Lower lobe of right lung (tissue), 2 donors: ENCODE data around the gene ZNF311. TPM values are rescaled to one million over a fixed set of nuclear protein-coding genes. Genes with fewer than 3 reads are reported as not detected.

Experiments
- ATAC-seq, 2 donors: fragments of 200-7000 bp; cut with Tn5 transposase; one replicate each; pipeline ENCODE4 v1.9.1; 2020 to 2022; ENCODE audit warnings: mild to moderate bottlenecking in 2 of 2, moderate library complexity in 2 of 2
- DNase-seq: peaks from one replicate; pipeline ENCODE4 v3.0.0-alpha.2; 2020
- H3K27ac ChIP-seq: fragments of 200-600 bp; one replicate; pipeline ENCODE4 v1.8.0; 2022
- H3K27me3 ChIP-seq: fragments of 200-600 bp; one replicate; pipeline ENCODE4 v1.8.0; 2022; ENCODE audit warnings: low read depth
- H3K36me3 ChIP-seq: fragments of 200-600 bp; one replicate; pipeline ENCODE4 v1.8.0; 2022; ENCODE audit warnings: mild to moderate bottlenecking
- H3K4me1 ChIP-seq: fragments of 200-600 bp; one replicate; pipeline ENCODE4 v1.8.0; 2022
- H3K4me3 ChIP-seq: fragments of 200-600 bp; one replicate; pipeline ENCODE4 v1.8.0; 2022; ENCODE audit warnings: mild to moderate bottlenecking
- H3K9me3 ChIP-seq: fragments of 200-600 bp; one replicate; pipeline ENCODE4 v1.8.0; 2022
- intact Hi-C: fragments of 100-400 bp; cut with DNase I; formaldehyde crosslinking; loops from one replicate; pipeline ENCODE4 v1.11.0; 2022
- total RNA-seq: library from RNA; stranded (reverse); fragmentation: NEBNext Ultra II Directional; extraction: Animal tissue kit (Norgen Biotek cat#: 25700); gene quantifications from one replicate; pipeline ENCODE4 v1.2.1, GENCODE V29; 2021
- TF ChIP-seq, protein P1 (sequence below): fragments of 200-600 bp; IDR thresholded peaks from one replicate; pipeline ENCODE4 v1.8.0; 2022; ENCODE audit warnings: antibody characterized with exemption, mild to moderate bottlenecking
- donor health status: DM: no; HTN: yes; CAD: no; lungs with severe emphysema.

The ZNF311 gene
- total RNA-seq, 1 donor from 2014 or later: 1.6 TPM

DNA sequence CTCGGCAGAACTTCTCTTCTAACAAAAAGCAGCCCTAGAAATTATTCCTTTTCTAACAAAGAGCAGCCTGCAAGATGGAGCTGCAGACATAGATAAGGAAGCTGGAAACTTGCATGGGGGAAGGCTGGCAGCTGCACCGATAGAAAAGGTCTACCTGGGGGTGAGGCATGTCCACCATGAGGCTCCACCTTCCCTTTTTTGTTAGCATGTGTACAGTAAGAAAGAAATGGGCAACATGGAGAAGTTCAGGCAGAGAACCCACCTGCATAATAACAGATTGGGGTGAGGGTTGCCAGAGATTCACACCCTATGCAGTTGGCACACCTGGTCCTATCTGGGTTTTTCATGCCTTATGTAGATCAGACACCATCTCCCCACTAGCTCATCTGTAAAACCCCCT, 25.4 kb downstream of the ZNF311 start:
- Histone ChIP-seq H3K27ac (no peak overlapping the region), H3K9me3 (no peaks in the 10 kb centered on the region), H3K4me3 (no peak overlapping the region), H3K27me3 (peaks cover 13% of the 10 kb centered on the region), H3K4me1 (peaks cover 17% of the 10 kb centered on the region), H3K36me3 (no peaks in the 10 kb centered on the region)
- ATAC-seq (no peak), DNase-seq (no peak)
- TF ChIP-seq, protein P1, sequence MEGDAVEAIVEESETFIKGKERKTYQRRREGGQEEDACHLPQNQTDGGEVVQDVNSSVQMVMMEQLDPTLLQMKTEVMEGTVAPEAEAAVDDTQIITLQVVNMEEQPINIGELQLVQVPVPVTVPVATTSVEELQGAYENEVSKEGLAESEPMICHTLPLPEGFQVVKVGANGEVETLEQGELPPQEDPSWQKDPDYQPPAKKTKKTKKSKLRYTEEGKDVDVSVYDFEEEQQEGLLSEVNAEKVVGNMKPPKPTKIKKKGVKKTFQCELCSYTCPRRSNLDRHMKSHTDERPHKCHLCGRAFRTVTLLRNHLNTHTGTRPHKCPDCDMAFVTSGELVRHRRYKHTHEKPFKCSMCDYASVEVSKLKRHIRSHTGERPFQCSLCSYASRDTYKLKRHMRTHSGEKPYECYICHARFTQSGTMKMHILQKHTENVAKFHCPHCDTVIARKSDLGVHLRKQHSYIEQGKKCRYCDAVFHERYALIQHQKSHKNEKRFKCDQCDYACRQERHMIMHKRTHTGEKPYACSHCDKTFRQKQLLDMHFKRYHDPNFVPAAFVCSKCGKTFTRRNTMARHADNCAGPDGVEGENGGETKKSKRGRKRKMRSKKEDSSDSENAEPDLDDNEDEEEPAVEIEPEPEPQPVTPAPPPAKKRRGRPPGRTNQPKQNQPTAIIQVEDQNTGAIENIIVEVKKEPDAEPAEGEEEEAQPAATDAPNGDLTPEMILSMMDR: no peak
- intact Hi-C loops: no loop called here

DNA sequence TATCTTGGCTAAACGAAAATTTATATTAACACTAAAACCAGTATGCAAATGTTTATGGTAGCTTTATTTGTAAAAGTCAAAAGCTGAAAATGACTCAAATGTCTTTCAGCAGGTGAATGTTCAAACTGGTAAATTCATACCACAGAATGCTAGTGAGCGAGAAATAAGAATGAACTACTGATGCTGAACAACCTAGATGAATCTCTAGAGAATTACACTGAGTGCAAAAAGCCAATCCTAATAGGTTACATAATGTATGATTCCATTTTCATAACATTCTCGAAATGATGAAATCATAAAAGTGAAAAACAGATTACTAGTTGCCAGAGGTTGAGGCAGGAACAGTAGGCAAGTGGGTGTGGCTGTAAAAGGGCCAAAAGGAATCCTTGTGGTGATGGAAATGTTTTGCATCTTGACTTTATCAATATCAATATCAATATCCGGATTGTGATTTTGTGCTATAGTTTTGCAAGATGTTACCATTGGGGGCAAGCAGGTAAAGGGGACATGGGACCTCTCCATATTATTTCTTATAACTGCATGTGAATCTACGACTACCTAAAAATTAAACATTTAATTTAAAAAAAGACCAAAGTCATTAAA, 26.1 kb downstream of the ZNF311 start:
- Histone ChIP-seq H3K9me3 (no peaks in the 10 kb centered on the region), H3K4me1 (peaks cover 17% of the 10 kb centered on the region), H3K27ac (no peak overlapping the region), H3K4me3 (no peak overlapping the region), H3K36me3 (no peaks in the 10 kb centered on the region), H3K27me3 (peaks cover 13% of the 10 kb centered on the region)
- intact Hi-C loops: no loop called here
- no peak for ATAC-seq
- TF ChIP-seq, protein P1: no peak
- no peak for DNase-seq

DNA sequence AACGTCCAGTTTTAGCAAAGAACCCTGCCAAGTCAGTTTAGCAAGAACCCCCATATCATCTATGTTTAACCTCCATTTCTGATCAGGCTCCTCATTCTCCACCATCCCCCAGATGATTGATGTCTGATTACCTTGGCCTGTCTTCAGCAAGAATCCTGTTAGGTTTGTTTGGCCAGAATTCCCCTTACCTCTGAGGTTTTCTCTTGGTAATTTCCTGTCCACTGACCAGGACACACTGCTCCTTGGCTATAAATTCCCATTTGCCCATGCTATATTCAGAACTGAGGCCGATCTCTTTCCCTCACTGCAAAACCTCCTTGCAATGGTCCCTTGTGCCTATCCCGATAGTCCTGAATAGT, 27.0 kb downstream of the ZNF311 start:
- Histone ChIP-seq H3K27ac (no peak overlapping the region), H3K9me3 (no peaks in the 10 kb centered on the region), H3K27me3 (peaks cover 13% of the 10 kb centered on the region), H3K4me3 (no peak overlapping the region), H3K36me3 (no peaks in the 10 kb centered on the region), H3K4me1 (peaks cover 14% of the 10 kb centered on the region)
- intact Hi-C loops: no loop called here
- TF ChIP-seq, protein P1: no peak
- ATAC-seq: no peak
- no peak for DNase-seq

DNA sequence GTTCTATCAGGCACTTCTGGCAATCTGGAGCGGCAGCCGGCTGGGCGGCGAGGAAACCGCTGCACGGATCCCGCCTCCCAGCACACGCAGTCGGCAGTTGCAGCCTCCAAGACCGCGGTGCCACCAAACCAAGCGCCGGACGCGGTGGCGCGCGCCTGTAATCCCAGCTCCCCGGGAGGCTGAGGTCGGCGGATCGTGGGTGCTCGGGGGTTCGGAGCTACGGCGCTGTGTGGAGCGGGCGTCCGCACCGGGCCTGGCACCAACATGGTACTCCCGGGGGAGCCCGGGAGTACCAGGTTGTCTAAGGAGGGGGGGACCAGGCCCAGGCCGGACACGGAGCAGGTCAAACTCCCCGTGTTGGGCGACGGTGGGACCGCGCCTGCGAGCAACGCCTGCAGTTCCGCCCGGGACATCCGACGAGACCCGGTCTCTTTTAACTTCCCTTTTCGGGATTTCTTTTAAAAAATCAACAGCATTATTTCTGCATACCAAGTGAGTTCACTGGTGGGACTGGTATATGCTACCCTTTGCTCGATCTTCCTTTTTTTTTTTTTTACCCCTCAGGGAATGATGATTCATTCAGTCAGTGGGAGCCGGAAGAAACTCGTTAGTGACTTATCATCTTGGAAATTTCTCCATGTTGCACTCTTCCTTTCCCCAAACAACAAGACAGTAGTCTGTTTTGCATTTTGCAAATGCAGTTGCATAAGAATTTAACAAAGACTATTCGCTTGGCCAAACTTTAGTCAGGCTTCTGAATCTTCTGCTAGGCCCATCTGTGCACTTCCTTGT, 27.6 kb downstream of the ZNF311 start:
- H3K4me3 ChIP-seq: peak overlapping the region; percentile 39
- intact Hi-C loops: no loop called here
- no peak overlapping the region for H3K27ac ChIP-seq
- H3K4me1 ChIP-seq: peaks cover 9% of the 10 kb centered on the region
- no peaks in the 10 kb centered on the region for H3K36me3 ChIP-seq
- TF ChIP-seq, protein P1: no peak
- peaks cover 13% of the 10 kb centered on the region for H3K27me3 ChIP-seq
- ATAC-seq (no peak), DNase-seq (peak; percentile 61)
- H3K9me3 ChIP-seq: no peaks in the 10 kb centered on the region

DNA sequence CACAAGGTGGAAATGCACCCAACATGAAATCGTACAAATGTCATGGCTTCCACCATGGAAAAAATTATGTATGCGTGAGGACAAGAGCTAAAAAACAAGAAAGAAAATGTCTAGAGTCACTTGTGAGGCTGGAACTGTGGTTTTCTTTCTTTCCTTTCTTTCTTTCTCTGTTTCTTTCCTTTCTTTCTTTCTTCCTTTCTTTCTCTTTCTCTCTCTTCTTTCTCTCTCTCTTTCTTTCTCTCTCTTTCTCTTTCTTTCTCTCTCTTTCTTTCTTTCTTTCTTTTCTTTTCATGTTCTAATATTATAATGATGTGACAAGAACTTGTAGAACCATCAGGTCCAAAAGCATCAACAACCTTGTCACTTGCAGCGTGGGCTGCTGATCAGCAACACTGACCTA, 28.4 kb downstream of the ZNF311 start:
- Histone ChIP-seq H3K4me1 (peaks cover 6% of the 10 kb centered on the region), H3K9me3 (no peaks in the 10 kb centered on the region), H3K4me3 (no peak overlapping the region), H3K27me3 (peaks cover 13% of the 10 kb centered on the region), H3K36me3 (no peaks in the 10 kb centered on the region), H3K27ac (no peak overlapping the region)
- ATAC-seq (no peak), DNase-seq (no peak)
- intact Hi-C loops: no loop called here
- TF ChIP-seq, protein P1: no peak
